ENCODE data around the gene TRAPPC2B.

TRAPPC2B gene

DNA sequence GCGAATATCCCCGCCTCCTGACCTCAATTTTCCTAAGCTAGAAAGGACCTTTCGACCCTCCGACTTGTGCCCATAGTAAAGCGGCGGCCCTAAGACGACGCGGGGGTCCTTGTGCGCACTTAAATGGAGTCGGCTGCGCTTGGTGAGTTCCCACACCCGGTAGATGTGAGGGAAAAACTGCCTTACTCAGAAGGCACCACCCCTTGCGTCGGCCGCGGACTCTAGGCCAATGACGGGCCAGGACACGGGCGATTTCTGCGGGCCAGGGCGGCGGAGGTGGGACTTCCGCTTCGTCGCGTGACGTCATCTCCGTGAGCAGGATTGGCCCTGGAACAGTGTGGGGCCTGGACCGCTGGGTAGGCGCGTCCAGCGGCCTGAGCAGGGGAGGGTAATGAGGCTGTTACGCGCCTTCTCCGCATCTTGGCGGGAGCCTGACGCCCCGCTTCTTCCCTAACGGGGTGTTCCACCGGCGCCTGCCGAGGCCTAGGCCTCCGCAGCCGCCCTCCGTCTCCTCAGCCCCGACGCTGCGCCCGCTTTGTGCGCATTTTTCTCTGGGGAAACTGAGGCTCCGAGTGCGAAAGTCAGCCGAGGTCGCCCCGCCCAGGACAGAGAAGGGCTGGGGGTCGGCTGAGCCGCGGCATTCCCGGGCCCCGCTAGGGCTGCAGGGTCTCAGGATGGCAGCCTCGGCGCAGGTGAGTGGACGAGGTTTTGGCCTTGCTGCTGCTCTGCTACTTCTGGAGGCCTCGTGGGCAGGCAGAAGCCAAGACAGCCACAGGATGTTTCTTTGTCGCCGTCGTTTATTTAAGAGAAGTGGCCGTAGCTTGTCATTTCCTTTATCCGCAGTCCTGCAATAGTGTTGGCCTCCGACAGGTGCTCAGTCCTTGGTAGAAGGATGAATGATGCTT is 42.9 kb upstream of the TRAPPC2B start, which contains the start of gene ZNF543 (continued):
- no peak for TF ChIP-seq ZFP3 (tag by site-specific recombination; IDR thresholded peaks at IDR 0.05; ENCODE audit: low read depth)
- TF ChIP-seq KLF1 (tag by site-specific recombination; IDR thresholded peaks at IDR 0.05), result peak; percentile 42; the same call in 1 of the 2 replicates
- TF ChIP-seq ZBTB48 (tag by site-specific recombination; IDR thresholded peaks at IDR 0.05), result no peak
- TF ChIP-seq HOXC10 (CRISPR knock-in tag; IDR thresholded peaks at IDR 0.05), result no peak
- no peak for TF ChIP-seq YY2 (tag by site-specific recombination; IDR thresholded peaks at IDR 0.05)
- peak; percentile 92 for TF ChIP-seq ZNF335 (tag by site-specific recombination; conservative IDR thresholded peaks at IDR 0.05)
- TF ChIP-seq ZBTB17 (tag by site-specific recombination; IDR thresholded peaks at IDR 0.05), result no peak
- TF ChIP-seq ZNF664 (tag by site-specific recombination; IDR thresholded peaks at IDR 0.05), result no peak
- TF ChIP-seq ZNF16 (tag by site-specific recombination; IDR thresholded peaks at IDR 0.05; ENCODE audit: low read depth), result no peak
- TF ChIP-seq, protein P1, sequence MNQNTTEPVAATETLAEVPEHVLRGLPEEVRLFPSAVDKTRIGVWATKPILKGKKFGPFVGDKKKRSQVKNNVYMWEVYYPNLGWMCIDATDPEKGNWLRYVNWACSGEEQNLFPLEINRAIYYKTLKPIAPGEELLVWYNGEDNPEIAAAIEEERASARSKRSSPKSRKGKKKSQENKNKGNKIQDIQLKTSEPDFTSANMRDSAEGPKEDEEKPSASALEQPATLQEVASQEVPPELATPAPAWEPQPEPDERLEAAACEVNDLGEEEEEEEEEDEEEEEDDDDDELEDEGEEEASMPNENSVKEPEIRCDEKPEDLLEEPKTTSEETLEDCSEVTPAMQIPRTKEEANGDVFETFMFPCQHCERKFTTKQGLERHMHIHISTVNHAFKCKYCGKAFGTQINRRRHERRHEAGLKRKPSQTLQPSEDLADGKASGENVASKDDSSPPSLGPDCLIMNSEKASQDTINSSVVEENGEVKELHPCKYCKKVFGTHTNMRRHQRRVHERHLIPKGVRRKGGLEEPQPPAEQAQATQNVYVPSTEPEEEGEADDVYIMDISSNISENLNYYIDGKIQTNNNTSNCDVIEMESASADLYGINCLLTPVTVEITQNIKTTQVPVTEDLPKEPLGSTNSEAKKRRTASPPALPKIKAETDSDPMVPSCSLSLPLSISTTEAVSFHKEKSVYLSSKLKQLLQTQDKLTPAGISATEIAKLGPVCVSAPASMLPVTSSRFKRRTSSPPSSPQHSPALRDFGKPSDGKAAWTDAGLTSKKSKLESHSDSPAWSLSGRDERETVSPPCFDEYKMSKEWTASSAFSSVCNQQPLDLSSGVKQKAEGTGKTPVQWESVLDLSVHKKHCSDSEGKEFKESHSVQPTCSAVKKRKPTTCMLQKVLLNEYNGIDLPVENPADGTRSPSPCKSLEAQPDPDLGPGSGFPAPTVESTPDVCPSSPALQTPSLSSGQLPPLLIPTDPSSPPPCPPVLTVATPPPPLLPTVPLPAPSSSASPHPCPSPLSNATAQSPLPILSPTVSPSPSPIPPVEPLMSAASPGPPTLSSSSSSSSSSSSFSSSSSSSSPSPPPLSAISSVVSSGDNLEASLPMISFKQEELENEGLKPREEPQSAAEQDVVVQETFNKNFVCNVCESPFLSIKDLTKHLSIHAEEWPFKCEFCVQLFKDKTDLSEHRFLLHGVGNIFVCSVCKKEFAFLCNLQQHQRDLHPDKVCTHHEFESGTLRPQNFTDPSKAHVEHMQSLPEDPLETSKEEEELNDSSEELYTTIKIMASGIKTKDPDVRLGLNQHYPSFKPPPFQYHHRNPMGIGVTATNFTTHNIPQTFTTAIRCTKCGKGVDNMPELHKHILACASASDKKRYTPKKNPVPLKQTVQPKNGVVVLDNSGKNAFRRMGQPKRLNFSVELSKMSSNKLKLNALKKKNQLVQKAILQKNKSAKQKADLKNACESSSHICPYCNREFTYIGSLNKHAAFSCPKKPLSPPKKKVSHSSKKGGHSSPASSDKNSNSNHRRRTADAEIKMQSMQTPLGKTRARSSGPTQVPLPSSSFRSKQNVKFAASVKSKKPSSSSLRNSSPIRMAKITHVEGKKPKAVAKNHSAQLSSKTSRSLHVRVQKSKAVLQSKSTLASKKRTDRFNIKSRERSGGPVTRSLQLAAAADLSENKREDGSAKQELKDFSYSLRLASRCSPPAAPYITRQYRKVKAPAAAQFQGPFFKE (tag by site-specific recombination; IDR thresholded peaks at IDR 0.05; ENCODE audit: borderline replicate concordance), result no peak
- TF ChIP-seq, protein P2, sequence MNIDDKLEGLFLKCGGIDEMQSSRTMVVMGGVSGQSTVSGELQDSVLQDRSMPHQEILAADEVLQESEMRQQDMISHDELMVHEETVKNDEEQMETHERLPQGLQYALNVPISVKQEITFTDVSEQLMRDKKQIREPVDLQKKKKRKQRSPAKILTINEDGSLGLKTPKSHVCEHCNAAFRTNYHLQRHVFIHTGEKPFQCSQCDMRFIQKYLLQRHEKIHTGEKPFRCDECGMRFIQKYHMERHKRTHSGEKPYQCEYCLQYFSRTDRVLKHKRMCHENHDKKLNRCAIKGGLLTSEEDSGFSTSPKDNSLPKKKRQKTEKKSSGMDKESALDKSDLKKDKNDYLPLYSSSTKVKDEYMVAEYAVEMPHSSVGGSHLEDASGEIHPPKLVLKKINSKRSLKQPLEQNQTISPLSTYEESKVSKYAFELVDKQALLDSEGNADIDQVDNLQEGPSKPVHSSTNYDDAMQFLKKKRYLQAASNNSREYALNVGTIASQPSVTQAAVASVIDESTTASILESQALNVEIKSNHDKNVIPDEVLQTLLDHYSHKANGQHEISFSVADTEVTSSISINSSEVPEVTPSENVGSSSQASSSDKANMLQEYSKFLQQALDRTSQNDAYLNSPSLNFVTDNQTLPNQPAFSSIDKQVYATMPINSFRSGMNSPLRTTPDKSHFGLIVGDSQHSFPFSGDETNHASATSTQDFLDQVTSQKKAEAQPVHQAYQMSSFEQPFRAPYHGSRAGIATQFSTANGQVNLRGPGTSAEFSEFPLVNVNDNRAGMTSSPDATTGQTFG (tag by site-specific recombination; IDR thresholded peaks at IDR 0.05; ENCODE audit: borderline replicate concordance), result no peak
- no peak for TF ChIP-seq ZNF211 (tag by site-specific recombination; IDR thresholded peaks at IDR 0.05; ENCODE audit: low read depth)
- TF ChIP-seq, protein P3, sequence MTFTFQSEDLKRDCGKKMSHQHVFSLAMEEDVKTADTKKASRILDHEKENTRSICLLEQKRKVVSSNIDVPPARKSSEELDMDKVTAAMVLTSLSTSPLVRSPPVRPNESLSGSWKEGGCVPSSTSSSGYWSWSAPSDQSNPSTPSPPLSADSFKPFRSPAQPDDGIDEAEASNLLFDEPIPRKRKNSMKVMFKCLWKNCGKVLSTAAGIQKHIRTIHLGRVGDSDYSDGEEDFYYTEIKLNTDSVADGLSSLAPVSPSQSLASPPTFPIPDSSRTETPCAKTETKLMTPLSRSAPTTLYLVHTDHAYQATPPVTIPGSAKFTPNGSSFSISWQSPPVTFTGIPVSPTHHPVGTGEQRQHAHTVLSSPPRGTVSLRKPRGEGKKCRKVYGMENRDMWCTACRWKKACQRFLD (tag by site-specific recombination; IDR thresholded peaks at IDR 0.05), result no peak
- TF ChIP-seq ZBTB1 (tag by site-specific recombination; IDR thresholded peaks at IDR 0.05), result no peak
- TF ChIP-seq, protein P4, sequence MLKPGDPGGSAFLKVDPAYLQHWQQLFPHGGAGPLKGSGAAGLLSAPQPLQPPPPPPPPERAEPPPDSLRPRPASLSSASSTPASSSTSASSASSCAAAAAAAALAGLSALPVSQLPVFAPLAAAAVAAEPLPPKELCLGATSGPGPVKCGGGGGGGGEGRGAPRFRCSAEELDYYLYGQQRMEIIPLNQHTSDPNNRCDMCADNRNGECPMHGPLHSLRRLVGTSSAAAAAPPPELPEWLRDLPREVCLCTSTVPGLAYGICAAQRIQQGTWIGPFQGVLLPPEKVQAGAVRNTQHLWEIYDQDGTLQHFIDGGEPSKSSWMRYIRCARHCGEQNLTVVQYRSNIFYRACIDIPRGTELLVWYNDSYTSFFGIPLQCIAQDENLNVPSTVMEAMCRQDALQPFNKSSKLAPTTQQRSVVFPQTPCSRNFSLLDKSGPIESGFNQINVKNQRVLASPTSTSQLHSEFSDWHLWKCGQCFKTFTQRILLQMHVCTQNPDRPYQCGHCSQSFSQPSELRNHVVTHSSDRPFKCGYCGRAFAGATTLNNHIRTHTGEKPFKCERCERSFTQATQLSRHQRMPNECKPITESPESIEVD (tag by site-specific recombination; IDR thresholded peaks at IDR 0.05), result no peak
- no peak for TF ChIP-seq IKZF3 (tag by site-specific recombination; IDR thresholded peaks at IDR 0.05)
- TF ChIP-seq ZNF529 (tag by site-specific recombination; IDR thresholded peaks at IDR 0.05; ENCODE audit: insufficient replicate concordance), result no peak
- TF ChIP-seq ZNF658 (tag by site-specific recombination; IDR thresholded peaks at IDR 0.05), result no peak
- 0 out of 2 replicates have a peak, but pooled peaks have one; percentile 25 for TF ChIP-seq EGR2 (tag by site-specific recombination; IDR thresholded peaks at IDR 0.05; ENCODE audit: low read depth)
- TF ChIP-seq, protein P5, sequence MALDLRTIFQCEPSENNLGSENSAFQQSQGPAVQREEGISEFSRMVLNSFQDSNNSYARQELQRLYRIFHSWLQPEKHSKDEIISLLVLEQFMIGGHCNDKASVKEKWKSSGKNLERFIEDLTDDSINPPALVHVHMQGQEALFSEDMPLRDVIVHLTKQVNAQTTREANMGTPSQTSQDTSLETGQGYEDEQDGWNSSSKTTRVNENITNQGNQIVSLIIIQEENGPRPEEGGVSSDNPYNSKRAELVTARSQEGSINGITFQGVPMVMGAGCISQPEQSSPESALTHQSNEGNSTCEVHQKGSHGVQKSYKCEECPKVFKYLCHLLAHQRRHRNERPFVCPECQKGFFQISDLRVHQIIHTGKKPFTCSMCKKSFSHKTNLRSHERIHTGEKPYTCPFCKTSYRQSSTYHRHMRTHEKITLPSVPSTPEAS (tag by site-specific recombination; IDR thresholded peaks at IDR 0.05), result no peak
- no peak for TF ChIP-seq OSR2 (tag by site-specific recombination; IDR thresholded peaks at IDR 0.05)
- TF ChIP-seq ZNF121 (tag by site-specific recombination; IDR thresholded peaks at IDR 0.05), result no peak
- TF ChIP-seq GLIS1 (tag by site-specific recombination; IDR thresholded peaks at IDR 0.05), result peak; percentile 80
- TF ChIP-seq, protein P6, sequence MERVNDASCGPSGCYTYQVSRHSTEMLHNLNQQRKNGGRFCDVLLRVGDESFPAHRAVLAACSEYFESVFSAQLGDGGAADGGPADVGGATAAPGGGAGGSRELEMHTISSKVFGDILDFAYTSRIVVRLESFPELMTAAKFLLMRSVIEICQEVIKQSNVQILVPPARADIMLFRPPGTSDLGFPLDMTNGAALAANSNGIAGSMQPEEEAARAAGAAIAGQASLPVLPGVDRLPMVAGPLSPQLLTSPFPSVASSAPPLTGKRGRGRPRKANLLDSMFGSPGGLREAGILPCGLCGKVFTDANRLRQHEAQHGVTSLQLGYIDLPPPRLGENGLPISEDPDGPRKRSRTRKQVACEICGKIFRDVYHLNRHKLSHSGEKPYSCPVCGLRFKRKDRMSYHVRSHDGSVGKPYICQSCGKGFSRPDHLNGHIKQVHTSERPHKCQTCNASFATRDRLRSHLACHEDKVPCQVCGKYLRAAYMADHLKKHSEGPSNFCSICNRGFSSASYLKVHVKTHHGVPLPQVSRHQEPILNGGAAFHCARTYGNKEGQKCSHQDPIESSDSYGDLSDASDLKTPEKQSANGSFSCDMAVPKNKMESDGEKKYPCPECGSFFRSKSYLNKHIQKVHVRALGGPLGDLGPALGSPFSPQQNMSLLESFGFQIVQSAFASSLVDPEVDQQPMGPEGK (tag by site-specific recombination; IDR thresholded peaks at IDR 0.05), result peak; percentile 42; the same call in 1 of the 2 replicates
